KG1 (cell line): ENCODE data around the gene DSPP.
"Not testable (repeated sequence)": the region's sequence is repeated elsewhere in the genome, so short reads cannot be mapped to it uniquely, and the experiment has no call there.

Experiments used
- DNase-seq: peaks from one replicate; lab custom pipeline; 2025; lab: John Stamatoyannopoulos, UW

The DSPP gene

DNA sequence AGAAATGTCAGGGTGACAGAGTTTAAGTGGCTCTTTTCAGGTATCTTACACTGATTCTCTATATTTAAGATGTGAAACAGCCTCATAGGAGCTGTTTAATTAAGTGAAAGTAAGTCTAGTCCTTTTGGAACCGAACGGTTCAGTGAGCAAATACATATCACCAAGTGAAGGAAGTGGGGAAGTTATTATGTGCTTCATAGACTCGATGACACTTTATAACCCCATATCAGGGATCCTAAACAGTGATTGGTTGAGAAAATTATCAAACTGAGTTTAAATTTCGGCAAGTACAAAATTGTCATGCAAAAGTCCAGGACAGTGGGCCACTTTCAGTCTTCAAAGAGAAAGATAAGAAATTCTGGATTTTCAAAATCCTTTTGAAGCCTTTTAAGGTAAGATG is at the start of gene DSPP:
TSS of gene DSPP (plus strand) at position 301 of the 400 bp plus-strand sequence. CDS start 2,380 bp downstream, outside the sequence.
- DNase-seq = no peak

DNA sequence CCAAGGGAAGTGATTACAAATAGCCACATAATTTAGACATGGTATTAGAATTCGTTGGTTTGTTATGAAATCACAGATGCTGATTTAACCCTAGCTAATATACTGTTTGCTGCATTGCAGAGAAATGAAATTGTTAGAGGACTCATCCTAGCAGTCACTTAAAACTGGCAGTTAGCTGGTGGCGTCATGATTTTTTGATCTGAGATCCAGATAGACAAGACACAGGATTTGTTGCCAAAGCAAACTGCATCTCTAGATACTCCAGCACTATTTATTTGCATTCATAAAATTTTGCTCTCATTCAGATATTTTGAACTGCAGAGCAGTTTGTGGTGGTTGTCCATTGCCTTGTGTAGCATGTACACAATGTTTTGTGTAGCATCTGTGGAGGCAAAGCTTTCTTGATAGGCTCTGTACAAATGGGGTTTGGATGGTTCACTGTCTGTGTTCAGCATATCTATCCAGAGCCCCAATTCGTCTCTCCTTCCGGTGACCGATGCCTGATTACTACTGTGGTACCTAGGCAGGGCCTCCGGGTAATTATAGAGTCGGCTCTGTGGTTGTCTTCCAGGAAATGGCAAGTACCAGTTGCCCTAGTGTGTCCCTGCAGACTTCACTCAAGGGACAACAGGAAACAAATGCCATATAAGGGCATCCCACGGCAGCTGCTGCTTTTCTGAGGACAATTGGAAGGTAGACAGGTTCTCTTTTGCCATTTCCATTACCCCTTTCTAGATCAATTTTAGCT is 49.1 kb upstream of the DSPP start:
- peak; percentile 44 for DNase-seq

DNA sequence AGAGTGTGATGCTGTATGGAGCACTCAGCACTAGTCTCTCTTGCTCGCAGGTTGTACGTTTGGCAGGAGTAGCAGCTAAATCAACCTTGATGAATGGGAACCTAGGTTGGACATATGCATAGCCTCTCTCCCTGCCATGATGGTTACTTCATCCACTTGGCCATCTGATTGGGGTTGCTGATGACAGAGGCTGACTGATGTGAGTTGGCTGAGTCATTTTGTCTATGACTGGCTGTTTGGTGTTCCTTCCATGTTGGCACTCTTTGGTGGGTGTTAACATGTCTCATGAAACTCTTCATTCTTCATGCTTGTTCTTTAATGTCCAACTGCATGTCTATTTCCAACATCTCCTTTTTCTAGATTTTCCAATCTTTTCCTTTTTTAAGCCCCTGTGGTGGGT is 47.5 kb upstream of the DSPP start:
- DNase-seq = no peak

DNA sequence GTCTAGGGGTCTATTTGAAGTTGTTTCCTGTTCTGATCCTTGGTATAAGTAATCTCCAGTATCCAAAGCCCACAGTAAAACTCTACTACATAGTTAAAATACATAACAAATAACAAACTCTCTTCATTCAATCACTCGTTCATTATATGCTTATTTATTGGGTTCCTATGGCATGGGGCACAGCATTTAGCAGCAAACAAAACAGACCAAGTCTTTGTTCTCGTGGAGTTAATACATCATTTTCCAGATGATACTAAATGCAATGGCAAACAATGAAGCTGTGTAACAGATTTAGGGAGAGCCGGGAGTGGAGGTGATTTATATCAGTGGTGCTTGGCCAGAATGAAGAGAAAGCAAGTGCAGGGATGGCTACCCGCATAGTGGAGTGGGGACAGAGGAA is 42.6 kb upstream of the DSPP start:
- no peak for DNase-seq

DNA sequence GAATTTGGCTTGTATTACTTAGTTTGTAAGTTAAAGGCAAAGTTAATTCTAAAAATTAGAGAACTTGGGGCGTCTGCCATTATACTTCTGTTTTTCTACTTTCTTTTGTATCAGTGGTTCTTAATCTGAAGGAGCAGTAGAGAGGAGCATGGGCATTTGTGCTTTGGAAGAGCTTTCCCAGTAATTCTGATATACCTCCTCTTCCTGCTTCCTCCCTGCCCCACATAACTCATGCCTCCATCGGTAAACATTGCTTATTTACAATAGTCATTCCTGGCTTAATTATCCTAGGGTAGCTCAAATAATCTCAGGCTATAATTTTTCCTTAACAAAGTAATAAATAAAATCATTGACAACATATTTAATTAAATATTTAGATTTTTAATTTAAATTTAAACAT is 42.1 kb upstream of the DSPP start:
- no peak for DNase-seq

DNA sequence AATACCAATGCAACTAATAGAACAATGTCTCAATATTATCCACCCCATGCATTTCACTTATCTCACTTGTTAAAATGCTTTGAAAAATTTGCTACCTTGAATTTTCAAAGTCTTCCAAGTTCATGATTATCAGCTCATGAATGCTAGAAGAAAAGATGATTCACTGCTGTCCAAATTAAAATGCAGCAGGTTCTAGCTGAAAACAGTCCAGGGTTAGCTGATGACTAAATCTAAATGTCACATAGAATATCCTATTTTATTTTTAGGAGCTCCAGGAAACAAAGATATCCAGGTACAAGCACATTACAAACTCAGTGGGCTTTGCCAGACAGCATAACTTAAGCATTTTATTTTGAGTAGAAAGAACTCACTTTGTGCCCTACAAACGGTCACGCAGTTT is 41.1 kb upstream of the DSPP start:
- no peak for DNase-seq

DNA sequence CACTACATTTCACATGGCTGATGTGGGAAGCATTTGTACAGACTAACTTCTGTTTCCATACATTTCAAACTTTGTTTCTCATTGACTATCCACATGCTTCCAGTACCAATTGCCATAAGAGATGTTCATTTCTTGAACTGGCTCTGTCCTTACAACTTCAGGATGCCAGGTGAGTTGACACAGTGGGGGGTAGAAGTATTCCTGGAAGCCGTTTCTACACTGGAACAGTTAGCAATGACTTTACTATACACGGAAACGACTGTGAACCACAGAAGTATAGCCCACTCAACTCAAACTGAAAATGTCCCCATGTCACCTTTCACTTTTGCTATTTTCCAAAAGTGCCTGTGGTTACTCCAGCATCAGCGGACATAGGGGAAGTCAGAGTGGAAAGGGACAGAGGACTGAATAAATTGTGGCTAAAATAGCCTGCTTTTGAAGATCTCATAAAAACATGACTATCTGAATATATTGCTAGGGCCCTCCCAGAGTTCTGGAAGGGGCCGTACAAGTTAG is 38.0 kb upstream of the DSPP start:
- DNase-seq = no peak

DNA sequence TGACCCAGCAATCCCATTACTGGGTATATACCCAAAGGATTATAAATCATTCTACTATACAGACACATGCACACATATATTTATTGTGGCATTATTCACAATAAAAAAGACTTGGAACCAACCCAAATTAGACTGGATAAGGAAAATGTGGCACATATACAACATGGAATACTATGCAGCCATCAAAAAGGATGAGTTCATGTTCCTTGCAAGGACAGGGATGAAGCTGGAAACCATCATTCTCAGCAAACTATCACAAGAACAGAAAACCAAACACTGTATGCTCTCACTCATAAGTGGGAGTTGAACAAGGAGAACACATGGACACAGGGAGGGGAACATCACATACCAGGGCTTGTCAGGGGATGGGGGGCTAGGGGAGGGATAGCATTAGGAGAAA is 34.0 kb upstream of the DSPP start:
- DNase-seq = not testable (repeated sequence)

DNA sequence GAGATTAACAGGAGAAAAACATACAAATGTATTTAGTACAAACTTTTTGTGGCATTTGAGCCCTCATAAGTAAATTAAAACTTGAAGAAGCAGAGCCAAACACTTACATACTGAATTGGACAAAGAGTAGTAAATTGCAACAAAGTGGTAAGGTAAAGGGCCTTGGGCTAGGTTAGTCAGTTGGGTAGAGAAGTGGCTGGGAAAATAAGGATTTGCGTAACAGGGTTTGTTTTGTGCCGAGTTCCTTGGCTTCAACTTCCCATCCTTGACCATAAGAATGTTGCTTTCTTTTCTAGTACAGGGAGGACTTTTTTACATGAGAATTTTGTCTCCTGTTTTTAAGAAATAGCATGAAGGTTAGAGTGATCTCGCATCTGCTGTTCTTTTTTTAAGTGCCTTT is 33.3 kb upstream of the DSPP start:
- DNase-seq = no peak

DNA sequence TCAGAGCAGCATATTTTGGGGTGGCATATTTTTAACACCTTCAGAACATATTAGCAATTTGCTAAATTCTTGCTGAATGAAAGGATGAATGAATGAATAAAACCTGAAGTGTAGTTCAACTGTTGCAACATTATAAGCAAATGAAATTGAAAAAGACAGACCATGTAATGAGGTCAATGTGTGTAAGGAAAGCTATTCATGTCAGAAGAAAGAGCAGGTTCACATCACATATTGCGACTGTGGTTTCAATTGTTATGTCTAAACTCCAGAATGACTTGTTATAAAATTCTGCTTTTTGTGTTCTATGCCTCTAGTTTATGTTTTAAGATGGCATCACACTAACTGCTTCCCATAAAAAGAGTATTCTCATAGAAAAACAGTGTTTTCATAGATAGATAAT is 32.9 kb upstream of the DSPP start:
- DNase-seq = no peak

DNA sequence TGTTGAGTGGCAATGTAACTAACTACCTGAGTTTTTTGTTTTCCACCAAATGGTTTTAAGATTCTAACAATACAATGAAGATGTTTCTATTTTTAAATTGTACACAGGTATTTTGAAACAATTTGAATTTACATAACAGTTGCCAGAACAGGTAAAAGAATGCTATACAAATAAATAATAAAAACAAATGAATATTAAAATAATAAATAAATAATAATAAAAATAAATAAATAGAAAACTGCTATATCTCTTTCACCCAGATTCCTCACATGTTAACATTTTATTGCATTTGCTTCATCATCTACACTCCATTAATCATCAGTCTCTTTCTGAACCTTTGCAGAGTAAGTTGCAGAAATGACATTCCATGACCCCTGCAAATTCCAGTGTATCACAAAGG is 32.3 kb upstream of the DSPP start:
- DNase-seq = no peak

DNA sequence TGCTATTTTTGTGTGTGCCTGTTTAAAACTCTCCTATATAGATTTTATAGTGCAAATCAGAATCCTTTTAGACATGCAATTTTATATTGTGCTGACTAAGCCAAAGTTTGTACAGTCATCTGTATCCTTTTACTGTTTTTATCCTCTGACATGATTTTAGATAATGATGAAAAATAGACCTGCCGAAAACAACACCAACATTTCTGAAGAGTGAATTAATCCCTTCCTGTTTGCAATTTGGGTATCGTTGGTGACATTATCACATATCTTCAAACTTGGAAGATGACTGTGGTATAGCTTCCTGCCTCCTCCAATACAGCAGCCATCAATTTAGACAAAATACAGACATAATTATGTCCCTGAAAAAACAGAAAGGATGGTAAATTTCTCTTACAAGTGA is 28.9 kb upstream of the DSPP start:
- DNase-seq = no peak

DNA sequence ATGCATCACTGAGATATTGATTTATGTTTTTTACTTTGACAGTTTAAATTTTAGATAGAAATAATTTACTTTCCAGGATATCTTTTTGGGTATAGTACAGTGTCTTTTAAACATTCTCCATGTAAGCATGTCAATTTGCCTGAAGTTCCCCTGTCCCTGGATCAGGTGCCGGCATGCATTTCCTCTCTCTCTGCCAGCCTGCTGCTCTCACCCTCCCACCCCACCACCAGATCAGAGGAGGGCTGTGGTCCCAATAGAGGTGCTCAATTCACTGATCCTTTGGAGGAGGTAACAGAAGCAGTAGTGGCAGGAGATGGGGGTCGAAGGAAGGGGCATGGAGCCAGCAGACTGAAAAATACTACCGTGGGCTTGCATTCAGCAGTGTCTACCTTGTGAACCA is 28.3 kb upstream of the DSPP start:
- no peak for DNase-seq

DNA sequence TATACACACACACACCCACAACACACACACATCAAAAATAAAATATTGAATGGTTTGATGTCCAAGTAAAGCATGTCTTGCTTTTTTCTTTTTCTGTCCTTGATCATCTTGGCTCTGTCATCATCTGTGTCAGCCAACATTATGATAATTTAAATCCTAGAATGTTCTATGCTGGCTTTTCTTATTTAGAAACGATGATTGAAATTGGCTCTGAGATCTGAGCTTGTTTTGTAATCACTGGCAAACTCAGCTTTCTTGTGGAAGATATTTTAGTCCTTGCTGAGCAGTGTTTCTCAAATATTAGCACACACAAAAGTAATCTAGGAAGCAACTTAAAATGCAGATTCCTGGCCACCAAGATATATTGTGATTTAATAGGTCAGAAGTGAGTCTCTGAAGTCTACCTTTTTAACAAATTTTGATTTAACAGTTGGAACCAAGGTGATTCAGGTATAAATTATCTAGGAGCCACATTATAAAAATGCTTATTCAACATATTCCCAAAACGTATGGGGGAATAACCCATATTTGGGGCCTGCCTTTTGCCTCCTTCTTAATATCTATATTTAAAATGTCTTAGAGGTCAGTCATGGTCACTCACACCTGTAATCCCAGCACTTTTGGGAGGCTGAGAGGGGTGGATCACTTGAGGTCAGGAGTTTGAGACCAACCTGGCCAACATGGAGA is 24.0 kb upstream of the DSPP start:
- DNase-seq = no peak

DNA sequence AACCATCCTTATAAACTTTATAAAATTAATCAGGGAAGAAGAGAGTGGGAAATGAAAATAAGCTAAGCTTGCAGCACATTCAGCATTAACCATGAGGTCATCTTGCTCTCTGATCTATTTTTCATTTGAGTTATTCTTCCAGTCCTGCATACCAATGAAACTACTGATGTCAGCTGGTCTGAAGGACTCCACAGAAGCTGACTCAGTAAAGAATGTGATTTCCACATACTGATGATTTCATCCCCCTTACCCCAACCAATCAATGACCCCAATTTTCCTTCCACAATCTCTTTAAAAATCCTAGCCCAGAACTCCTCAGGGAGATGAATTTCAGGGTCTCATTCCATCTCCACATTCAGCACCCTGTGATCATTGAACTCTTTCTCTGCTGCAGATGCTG is 18.8 kb upstream of the DSPP start:
- no peak for DNase-seq

DNA sequence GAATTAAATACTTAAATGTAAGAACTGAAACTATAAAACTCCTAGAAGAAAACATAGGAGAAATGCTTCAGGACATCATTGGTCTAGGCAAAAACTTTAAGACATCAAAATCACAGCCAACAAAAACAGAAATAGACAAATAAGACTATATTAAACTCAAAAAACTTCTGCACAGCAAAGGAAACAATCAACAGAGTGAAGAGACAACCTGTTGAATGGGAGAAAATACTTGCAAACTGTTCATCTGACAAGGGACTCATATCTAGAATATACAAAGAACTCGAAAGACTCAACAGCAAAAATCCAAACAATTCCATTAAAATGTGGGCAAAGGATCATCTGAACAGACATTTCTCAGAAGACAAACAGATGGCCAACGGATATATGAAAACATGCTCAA is 16.2 kb upstream of the DSPP start:
- DNase-seq = no peak

DNA sequence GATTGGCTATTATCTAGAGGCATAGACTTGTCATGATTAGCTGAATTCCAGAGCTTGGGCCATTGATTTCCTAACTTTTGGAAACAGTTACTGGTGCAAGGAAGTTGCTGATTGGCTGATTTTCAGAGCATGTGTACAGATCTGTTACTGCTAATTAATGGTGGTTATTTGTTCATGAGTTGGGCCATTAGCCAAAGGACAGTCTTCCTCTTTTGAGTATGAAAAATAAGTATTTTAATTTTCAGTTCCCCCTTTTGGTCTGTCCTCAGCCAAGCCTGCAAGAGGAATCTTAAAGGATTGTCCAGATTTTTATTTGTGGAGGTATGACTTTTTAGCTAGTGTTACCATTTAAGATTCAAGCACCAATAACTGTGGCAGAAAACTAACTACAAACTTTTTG is 7.0 kb upstream of the DSPP start:
- DNase-seq = no peak

DNA sequence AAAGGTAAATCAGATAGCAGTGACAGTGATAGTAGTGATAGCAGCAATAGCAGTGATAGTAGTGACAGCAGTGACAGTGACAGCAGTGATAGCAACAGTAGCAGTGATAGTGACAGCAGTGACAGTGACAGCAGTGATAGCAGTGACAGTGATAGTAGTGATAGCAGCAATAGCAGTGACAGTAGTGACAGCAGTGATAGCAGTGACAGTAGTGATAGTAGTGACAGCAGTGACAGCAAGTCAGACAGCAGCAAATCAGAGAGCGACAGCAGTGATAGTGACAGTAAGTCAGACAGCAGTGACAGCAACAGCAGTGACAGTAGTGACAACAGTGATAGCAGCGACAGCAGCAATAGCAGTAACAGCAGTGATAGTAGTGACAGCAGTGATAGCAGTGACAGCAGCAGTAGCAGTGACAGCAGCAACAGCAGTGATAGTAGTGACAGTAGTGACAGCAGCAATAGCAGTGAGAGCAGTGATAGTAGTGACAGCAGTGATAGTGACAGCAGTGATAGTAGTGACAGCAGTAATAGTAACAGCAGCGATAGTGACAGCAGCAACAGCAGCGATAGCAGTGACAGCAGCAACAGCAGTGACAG is 6.1 kb downstream of the DSPP start:
- no peak for DNase-seq

DNA sequence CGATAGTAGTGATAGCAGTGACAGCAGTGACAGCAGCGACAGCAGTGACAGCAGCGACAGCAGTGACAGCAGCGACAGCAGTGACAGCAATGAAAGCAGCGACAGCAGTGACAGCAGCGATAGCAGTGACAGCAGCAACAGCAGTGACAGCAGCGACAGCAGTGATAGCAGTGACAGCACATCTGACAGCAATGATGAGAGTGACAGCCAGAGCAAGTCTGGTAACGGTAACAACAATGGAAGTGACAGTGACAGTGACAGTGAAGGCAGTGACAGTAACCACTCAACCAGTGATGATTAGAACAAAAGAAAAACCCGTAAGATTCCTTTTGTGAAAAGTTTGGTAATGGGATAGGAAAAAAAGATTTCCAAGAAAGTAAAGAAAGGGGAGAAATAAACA is 7.9 kb downstream of the DSPP start:
- DNase-seq = no peak

DNA sequence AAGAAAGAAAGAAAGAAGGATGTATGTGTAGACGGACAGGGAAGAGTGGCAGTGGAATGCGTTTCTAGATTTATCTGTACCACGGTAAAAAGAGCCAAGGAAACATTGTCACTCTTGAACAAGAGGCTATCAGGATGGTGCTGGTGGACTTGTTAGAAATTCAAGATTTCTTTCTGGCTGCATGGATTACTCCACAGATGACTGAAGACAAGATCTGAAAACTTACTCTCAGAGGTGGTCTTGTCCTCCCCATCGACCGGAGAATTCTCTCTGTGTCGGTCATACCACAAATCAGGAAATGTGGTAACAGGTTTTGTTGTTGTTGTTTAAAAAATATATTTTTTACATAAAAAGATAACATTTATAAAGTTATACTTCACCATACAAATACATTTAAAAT is 11.8 kb downstream of the DSPP start:
- DNase-seq = no peak

DNA sequence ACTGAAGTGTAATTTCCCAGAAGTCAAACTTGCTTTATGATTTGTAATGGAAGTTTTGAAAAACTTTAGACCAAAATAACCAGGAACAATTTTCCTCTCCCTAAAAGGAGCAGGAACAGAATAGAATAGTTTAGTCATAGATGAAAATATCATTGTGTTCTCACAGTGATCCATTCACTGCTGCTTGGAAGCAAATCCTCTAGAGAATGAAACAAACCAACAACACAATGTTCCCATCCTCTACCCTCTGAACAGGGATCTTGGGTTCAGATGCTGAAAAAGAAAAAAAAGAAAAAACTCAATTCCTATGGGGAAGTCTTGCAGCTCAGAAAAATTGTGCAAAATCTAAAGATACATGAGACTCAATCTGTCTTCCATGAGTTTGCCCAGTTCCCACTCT is 12.2 kb downstream of the DSPP start:
- DNase-seq = no peak

DNA sequence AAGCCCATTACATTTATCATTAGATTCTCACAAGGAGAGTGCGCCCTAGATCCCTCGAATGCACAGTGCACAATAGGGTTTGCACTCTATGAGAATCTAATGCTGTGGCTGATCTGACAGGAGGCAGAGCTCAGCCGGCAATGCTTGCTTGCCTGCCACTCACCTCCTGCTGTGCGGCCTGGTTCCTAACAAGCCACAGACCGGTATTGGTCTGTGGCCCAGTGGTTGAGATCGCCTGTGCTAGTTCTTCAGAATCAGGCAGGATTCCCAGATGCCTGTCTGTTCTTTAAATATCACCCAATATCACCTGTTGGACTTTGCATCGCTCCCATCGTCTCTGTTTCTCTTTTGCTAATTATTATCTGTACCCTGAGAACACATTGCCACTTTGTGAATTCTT is 14.0 kb downstream of the DSPP start:
- DNase-seq = no peak

DNA sequence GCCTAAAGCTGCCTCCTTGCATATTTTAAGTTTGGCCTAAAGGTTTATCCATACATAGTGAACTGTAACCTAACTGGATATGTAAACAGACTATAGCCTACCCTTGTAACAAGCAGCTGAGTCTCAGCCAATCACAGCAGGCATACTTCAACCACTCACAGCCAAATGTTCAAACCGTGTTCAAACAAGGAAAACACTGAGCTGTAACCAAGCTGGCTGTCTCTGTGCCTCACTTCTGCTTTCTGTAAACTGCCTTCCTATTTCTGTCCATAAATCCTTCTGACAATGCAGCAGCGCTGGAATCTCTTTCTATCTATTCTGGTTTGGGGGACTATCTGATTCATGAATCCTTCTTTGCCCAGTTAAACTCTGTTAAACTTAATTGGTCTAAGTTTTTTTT is 16.4 kb downstream of the DSPP start:
- DNase-seq = peak; percentile 37
